Tibial nerve (tissue), 3 donors: ENCODE data around the gene MAST3.

Experiments
- POLR2A ChIP-seq, 2 donors: fragments of 450-650 bp; IDR thresholded peaks; one replicate each; pipeline ENCODE4 v1.6.1; 2017; ENCODE audit warnings: antibody characterized with exemption in 2 of 2, mild to moderate bottlenecking in 2 of 2, moderate library complexity in 2 of 2
- TF ChIP-seq, protein P1 (sequence below), 5 experiments: fragments of 200-600 bp in 3 of 5; fragments of 450-650 bp in 2 of 5; sonication (generic) in 3 of 5; IDR thresholded peaks; one replicate each; pipeline ENCODE4 v1.5.1; 2016 to 2019; ENCODE audit warnings: antibody characterized with exemption in 5 of 5, mild to moderate bottlenecking in 3 of 5, moderate library complexity in 2 of 5

DNA sequence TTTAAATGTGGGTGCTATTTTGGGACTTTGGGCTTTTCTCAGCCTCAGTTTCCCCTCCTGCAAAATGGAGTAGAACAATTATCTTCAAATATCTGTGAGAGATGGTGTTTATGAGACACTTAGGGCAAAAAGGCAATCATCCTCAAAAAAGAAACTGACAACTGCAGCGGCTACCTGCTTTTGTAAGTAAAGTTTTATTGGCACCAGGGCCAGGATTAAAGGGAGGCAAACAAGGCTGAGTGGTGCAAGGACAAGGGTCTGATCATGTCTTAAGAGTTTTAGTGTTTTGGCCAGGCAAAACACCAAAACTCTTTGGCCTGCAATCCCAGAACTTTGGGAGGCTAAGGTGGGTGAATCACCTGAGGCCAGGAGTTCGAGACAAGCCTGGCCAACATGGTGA lies 1.3 kb upstream of the MAST3 start:
- no peak for TF ChIP-seq POLR2A (IDR thresholded peaks at IDR 0.05)
- TF ChIP-seq, protein P1, sequence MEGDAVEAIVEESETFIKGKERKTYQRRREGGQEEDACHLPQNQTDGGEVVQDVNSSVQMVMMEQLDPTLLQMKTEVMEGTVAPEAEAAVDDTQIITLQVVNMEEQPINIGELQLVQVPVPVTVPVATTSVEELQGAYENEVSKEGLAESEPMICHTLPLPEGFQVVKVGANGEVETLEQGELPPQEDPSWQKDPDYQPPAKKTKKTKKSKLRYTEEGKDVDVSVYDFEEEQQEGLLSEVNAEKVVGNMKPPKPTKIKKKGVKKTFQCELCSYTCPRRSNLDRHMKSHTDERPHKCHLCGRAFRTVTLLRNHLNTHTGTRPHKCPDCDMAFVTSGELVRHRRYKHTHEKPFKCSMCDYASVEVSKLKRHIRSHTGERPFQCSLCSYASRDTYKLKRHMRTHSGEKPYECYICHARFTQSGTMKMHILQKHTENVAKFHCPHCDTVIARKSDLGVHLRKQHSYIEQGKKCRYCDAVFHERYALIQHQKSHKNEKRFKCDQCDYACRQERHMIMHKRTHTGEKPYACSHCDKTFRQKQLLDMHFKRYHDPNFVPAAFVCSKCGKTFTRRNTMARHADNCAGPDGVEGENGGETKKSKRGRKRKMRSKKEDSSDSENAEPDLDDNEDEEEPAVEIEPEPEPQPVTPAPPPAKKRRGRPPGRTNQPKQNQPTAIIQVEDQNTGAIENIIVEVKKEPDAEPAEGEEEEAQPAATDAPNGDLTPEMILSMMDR (IDR thresholded peaks at IDR 0.05) = no peak
